Measurements from ENCODE around the gene COQ9.

DNA sequence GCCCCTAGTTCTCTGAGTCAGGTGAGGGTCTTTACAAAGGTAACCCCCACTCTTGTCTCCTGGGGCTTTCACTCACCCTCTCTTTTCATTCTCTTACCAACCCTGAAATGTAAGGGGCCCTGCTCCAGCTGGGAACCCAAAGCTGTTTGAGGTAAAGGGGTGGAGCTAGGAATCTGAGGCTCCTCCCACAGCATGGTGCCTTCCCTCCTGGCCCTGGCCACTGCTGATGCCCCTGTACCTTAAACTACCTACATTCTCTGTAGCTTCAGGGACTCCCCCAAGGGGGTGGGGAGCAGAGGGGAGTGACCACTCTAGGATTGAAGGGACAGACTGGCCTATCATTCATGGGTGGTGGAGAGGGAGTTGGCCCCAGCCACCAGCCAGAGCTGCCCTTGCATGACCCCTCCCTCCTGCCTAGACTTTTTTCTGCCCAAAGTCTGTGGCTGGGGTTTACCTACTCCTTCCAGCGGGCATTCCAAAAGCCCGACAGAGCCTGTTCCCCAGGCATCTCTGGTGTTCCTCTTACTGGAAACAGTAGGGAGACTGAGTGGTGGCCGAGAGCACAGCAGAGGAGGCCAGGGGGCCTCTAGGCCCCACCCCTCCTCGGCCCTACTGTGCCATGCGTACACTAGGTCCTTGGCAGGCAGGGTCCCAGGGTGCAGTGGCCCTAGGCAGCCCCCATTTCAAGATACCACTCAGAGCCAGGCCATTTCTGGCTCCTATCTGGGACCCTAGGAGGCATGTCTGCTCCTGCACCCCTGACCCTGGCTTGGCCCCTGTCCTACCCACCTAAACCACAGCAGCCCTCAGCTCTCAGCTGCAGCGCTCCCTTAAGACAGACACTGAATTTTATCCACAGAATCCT lies 29.5 kb downstream of the COQ9 start:
- TF ChIP-seq, protein P1, sequence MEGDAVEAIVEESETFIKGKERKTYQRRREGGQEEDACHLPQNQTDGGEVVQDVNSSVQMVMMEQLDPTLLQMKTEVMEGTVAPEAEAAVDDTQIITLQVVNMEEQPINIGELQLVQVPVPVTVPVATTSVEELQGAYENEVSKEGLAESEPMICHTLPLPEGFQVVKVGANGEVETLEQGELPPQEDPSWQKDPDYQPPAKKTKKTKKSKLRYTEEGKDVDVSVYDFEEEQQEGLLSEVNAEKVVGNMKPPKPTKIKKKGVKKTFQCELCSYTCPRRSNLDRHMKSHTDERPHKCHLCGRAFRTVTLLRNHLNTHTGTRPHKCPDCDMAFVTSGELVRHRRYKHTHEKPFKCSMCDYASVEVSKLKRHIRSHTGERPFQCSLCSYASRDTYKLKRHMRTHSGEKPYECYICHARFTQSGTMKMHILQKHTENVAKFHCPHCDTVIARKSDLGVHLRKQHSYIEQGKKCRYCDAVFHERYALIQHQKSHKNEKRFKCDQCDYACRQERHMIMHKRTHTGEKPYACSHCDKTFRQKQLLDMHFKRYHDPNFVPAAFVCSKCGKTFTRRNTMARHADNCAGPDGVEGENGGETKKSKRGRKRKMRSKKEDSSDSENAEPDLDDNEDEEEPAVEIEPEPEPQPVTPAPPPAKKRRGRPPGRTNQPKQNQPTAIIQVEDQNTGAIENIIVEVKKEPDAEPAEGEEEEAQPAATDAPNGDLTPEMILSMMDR (IDR thresholded peaks at IDR 0.05) = no peak
- no peak for TF ChIP-seq POLR2A (IDR thresholded peaks at IDR 0.05)
